Measurements from ENCODE around the gene KIF3B. TPM values are rescaled to one million over a fixed set of nuclear protein-coding genes. Genes with fewer than 3 reads are reported as not detected.
A peak's percentile ranks its signal among the peaks of the same experiment; 100 is the strongest.

Gene KIF3B
- total and polyA plus RNA-seq, 2 of the 13 experiments (the other 11 are each of a cell fraction or from before 2014, with no cell fraction given): 23.6 to 28.8 TPM

DNA sequence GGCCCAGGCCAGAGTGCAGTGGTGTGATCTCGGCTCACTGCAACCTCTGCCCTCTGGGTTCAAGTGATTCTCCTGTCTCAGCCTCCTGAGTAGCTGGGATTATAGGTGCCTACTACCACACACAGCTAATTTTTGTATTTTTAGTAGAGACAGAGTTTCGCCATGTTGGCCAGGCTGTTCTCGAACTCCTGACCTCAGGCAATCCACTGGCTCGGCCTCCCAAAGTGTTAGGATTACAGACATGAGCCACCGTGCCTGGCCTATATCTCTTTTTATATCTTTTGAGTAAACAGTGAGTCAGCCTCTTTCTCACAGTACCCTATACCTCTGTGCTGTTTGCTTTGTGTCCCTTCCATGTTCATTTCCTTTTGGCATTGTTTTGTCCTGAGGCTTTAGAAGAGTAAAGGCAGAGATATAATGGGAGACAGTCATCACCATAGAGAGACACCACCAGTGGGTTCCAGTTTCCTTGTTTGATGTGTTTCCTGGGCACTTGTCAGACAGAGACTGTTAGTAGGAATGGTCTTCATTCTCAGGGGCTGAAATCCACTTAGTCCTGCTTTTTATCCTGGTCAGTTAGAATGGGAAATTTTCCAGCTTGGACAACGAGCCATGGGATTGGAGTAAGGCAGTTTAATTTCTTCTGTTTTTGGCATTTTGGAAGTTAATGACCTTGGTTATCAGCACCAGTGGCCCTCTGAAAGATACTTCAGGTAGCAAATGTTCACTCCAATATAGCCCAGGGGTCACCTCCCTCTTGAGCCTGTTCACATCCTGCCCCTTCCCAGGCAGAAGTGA lies 48.5 kb downstream of the KIF3B start (continued):
- TF ChIP-seq, protein P1, sequence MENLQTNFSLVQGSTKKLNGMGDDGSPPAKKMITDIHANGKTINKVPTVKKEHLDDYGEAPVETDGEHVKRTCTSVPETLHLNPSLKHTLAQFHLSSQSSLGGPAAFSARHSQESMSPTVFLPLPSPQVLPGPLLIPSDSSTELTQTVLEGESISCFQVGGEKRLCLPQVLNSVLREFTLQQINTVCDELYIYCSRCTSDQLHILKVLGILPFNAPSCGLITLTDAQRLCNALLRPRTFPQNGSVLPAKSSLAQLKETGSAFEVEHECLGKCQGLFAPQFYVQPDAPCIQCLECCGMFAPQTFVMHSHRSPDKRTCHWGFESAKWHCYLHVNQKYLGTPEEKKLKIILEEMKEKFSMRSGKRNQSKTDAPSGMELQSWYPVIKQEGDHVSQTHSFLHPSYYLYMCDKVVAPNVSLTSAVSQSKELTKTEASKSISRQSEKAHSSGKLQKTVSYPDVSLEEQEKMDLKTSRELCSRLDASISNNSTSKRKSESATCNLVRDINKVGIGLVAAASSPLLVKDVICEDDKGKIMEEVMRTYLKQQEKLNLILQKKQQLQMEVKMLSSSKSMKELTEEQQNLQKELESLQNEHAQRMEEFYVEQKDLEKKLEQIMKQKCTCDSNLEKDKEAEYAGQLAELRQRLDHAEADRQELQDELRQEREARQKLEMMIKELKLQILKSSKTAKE (CRISPR knock-in tag; IDR thresholded peaks at IDR 0.05; ENCODE audit: borderline replicate concordance): peak; percentile 75
- TF ChIP-seq TSC22D2 (CRISPR knock-in tag; IDR thresholded peaks at IDR 0.05; ENCODE audit: borderline replicate concordance): no peak
- TF ChIP-seq STAG1 (CRISPR knock-in tag; IDR thresholded peaks at IDR 0.05): peak; percentile 40; the same call in 1 of the 2 replicates
- peak; percentile 53; the same call in 1 of the 2 replicates for TF ChIP-seq ZNF205 (CRISPR knock-in tag; IDR thresholded peaks at IDR 0.05)
- TF ChIP-seq DMAP1 (CRISPR knock-in tag; IDR thresholded peaks at IDR 0.05): no peak; the same call in 1 of the 2 replicates
- TF ChIP-seq SAFB2 (CRISPR knock-in tag; IDR thresholded peaks at IDR 0.05; ENCODE audit: borderline replicate concordance, low read depth): peak; percentile 75; the same call in 1 of the 2 replicates
- TF ChIP-seq KLF6 (CRISPR knock-in tag; IDR thresholded peaks at IDR 0.05): no peak
- TF ChIP-seq PCBP2 (optimal IDR thresholded peaks at IDR 0.05; ENCODE audit: low read depth, low read length, poor library complexity, severe bottlenecking): no peak
- TF ChIP-seq, protein P2, sequence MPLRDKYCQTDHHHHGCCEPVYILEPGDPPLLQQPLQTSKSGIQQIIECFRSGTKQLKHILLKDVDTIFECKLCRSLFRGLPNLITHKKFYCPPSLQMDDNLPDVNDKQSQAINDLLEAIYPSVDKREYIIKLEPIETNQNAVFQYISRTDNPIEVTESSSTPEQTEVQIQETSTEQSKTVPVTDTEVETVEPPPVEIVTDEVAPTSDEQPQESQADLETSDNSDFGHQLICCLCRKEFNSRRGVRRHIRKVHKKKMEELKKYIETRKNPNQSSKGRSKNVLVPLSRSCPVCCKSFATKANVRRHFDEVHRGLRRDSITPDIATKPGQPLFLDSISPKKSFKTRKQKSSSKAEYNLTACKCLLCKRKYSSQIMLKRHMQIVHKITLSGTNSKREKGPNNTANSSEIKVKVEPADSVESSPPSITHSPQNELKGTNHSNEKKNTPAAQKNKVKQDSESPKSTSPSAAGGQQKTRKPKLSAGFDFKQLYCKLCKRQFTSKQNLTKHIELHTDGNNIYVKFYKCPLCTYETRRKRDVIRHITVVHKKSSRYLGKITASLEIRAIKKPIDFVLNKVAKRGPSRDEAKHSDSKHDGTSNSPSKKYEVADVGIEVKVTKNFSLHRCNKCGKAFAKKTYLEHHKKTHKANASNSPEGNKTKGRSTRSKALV (CRISPR knock-in tag; IDR thresholded peaks at IDR 0.05): 0 out of 2 replicates have a peak, but pooled peaks have one; percentile 27
- TF ChIP-seq HHEX (CRISPR knock-in tag; IDR thresholded peaks at IDR 0.05): no peak; the same call in 1 of the 2 replicates
- TF ChIP-seq ZNF546 (CRISPR knock-in tag; conservative IDR thresholded peaks at IDR 0.05): no peak
- no peak for TF ChIP-seq ZBTB8A (CRISPR knock-in tag; IDR thresholded peaks at IDR 0.05; ENCODE audit: borderline replicate concordance, low read depth)
- TF ChIP-seq, protein P3, sequence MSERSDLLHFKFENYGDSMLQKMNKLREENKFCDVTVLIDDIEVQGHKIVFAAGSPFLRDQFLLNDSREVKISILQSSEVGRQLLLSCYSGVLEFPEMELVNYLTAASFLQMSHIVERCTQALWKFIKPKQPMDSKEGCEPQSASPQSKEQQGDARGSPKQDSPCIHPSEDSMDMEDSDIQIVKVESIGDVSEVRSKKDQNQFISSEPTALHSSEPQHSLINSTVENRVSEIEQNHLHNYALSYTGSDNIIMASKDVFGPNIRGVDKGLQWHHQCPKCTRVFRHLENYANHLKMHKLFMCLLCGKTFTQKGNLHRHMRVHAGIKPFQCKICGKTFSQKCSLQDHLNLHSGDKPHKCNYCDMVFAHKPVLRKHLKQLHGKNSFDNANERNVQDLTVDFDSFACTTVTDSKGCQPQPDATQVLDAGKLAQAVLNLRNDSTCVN (CRISPR knock-in tag; IDR thresholded peaks at IDR 0.05; ENCODE audit: borderline replicate concordance): no peak
- TF ChIP-seq MEIS1 (CRISPR knock-in tag; IDR thresholded peaks at IDR 0.05; ENCODE audit: borderline replicate concordance): peak; percentile 66; the same call in 1 of the 2 replicates
- TF ChIP-seq ZSCAN20 (CRISPR knock-in tag; IDR thresholded peaks at IDR 0.05; ENCODE audit: borderline replicate concordance): peak; percentile 72; the same call in 1 of the 2 replicates
- TF ChIP-seq REPIN1 (CRISPR knock-in tag; IDR thresholded peaks at IDR 0.05; ENCODE audit: borderline replicate concordance, low read depth): no peak
- TF ChIP-seq, protein P4, sequence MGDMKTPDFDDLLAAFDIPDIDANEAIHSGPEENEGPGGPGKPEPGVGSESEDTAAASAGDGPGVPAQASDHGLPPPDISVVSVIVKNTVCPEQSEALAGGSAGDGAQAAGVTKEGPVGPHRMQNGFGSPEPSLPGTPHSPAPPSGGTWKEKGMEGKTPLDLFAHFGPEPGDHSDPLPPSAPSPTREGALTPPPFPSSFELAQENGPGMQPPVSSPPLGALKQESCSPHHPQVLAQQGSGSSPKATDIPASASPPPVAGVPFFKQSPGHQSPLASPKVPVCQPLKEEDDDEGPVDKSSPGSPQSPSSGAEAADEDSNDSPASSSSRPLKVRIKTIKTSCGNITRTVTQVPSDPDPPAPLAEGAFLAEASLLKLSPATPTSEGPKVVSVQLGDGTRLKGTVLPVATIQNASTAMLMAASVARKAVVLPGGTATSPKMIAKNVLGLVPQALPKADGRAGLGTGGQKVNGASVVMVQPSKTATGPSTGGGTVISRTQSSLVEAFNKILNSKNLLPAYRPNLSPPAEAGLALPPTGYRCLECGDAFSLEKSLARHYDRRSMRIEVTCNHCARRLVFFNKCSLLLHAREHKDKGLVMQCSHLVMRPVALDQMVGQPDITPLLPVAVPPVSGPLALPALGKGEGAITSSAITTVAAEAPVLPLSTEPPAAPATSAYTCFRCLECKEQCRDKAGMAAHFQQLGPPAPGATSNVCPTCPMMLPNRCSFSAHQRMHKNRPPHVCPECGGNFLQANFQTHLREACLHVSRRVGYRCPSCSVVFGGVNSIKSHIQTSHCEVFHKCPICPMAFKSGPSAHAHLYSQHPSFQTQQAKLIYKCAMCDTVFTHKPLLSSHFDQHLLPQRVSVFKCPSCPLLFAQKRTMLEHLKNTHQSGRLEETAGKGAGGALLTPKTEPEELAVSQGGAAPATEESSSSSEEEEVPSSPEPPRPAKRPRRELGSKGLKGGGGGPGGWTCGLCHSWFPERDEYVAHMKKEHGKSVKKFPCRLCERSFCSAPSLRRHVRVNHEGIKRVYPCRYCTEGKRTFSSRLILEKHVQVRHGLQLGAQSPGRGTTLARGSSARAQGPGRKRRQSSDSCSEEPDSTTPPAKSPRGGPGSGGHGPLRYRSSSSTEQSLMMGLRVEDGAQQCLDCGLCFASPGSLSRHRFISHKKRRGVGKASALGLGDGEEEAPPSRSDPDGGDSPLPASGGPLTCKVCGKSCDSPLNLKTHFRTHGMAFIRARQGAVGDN (CRISPR knock-in tag; IDR thresholded peaks at IDR 0.05): no peak
- TF ChIP-seq ZBTB3 (CRISPR knock-in tag; IDR thresholded peaks at IDR 0.05; ENCODE audit: borderline replicate concordance, low read depth): peak; percentile 57
